HL-60 (cell line): Measurements from ENCODE around the gene PHLDA2.

Experiments used
- DNase-seq, 2 experiments: peaks; one replicate each; pipeline ENCODE4 v3.0.0-alpha.2; 2010 to 2020; ENCODE audit warnings: low read depth in 1 of 2, low spot score in 1 of 2
- H3K27ac ChIP-seq: fragments of 250-450 bp; sonication (Bioruptor Pico); replicated peaks from 2 replicates; pipeline ENCODE4 v1.5.1; 2020; ENCODE audit warnings: mild to moderate bottlenecking, moderate library complexity
- H3K27me3 ChIP-seq: fragments of 250-450 bp; sonication (Bioruptor Pico); 2 replicates; pipeline ENCODE4 v1.5.1; 2021; ENCODE audit warnings: mild to moderate bottlenecking, moderate library complexity; ENCODE audit not compliant: insufficient read depth, poor library complexity, severe bottlenecking
- H3K4me3 ChIP-seq: replicated peaks from 2 replicates; pipeline ENCODE4 v1.5.1; 2011; ENCODE audit warnings: mild to moderate bottlenecking, control low read depth, low read length; ENCODE audit not compliant: insufficient read depth
- GABPA ChIP-seq: IDR thresholded peaks from 2 replicates; pipeline ENCODE4 v1.6.1; 2012; ENCODE audit warnings: low read depth
- POLR2AphosphoS5 ChIP-seq: IDR thresholded peaks from 2 replicates; pipeline ENCODE4 v1.6.1; 2012; ENCODE audit warnings: low read depth
- SPI1 ChIP-seq: IDR thresholded peaks from 2 replicates; pipeline ENCODE4 v1.6.1; 2012; ENCODE audit warnings: low read depth, mild to moderate bottlenecking, borderline replicate concordance
- TF ChIP-seq, protein P1 (sequence below): IDR thresholded peaks from one replicate; pipeline ENCODE4 v1.5.1; 2011; ENCODE audit warnings: low read length, control low read depth, inconsistent platforms; ENCODE audit not compliant: insufficient read depth
- TF ChIP-seq, protein P2 (sequence below): IDR thresholded peaks from 2 replicates; pipeline ENCODE4 v1.6.1; 2012; ENCODE audit warnings: low read depth; ENCODE audit not compliant: insufficient replicate concordance

PHLDA2 gene

GRCh38 chr11:2881981-2882375, 47.2 kb downstream of the PHLDA2 start:
- Histone ChIP-seq H3K27ac (no peak overlapping the region), H3K27me3 (peaks cover 24% of the 10 kb centered on the region), H3K4me3 (no peak overlapping the region)
- no peak for DNase-seq
- TF ChIP-seq SPI1 = no peak

- DNase-seq = no peak
- no peak overlapping the region for H3K4me3 ChIP-seq
- no peak overlapping the region for H3K27ac ChIP-seq
- H3K27me3 ChIP-seq = peaks cover 21% of the 10 kb centered on the region
- no peak for TF ChIP-seq POLR2AphosphoS5
- TF ChIP-seq, protein P1, sequence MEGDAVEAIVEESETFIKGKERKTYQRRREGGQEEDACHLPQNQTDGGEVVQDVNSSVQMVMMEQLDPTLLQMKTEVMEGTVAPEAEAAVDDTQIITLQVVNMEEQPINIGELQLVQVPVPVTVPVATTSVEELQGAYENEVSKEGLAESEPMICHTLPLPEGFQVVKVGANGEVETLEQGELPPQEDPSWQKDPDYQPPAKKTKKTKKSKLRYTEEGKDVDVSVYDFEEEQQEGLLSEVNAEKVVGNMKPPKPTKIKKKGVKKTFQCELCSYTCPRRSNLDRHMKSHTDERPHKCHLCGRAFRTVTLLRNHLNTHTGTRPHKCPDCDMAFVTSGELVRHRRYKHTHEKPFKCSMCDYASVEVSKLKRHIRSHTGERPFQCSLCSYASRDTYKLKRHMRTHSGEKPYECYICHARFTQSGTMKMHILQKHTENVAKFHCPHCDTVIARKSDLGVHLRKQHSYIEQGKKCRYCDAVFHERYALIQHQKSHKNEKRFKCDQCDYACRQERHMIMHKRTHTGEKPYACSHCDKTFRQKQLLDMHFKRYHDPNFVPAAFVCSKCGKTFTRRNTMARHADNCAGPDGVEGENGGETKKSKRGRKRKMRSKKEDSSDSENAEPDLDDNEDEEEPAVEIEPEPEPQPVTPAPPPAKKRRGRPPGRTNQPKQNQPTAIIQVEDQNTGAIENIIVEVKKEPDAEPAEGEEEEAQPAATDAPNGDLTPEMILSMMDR = no peak
- TF ChIP-seq, protein P2, sequence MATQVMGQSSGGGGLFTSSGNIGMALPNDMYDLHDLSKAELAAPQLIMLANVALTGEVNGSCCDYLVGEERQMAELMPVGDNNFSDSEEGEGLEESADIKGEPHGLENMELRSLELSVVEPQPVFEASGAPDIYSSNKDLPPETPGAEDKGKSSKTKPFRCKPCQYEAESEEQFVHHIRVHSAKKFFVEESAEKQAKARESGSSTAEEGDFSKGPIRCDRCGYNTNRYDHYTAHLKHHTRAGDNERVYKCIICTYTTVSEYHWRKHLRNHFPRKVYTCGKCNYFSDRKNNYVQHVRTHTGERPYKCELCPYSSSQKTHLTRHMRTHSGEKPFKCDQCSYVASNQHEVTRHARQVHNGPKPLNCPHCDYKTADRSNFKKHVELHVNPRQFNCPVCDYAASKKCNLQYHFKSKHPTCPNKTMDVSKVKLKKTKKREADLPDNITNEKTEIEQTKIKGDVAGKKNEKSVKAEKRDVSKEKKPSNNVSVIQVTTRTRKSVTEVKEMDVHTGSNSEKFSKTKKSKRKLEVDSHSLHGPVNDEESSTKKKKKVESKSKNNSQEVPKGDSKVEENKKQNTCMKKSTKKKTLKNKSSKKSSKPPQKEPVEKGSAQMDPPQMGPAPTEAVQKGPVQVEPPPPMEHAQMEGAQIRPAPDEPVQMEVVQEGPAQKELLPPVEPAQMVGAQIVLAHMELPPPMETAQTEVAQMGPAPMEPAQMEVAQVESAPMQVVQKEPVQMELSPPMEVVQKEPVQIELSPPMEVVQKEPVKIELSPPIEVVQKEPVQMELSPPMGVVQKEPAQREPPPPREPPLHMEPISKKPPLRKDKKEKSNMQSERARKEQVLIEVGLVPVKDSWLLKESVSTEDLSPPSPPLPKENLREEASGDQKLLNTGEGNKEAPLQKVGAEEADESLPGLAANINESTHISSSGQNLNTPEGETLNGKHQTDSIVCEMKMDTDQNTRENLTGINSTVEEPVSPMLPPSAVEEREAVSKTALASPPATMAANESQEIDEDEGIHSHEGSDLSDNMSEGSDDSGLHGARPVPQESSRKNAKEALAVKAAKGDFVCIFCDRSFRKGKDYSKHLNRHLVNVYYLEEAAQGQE = no peak
- TF ChIP-seq GABPA = no peak
- no peak for TF ChIP-seq SPI1
Observed at GRCh38 chr11:2881076-2881980, 47.9 kb downstream of the PHLDA2 start.

- peaks cover 21% of the 10 kb centered on the region for H3K27me3 ChIP-seq
- no peak for DNase-seq
- TF ChIP-seq SPI1 (no peak), POLR2AphosphoS5 (no peak), GABPA (no peak)
- TF ChIP-seq, protein P1 = no peak
- TF ChIP-seq, protein P2 = no peak
- no peak overlapping the region for H3K4me3 ChIP-seq
- H3K27ac ChIP-seq = no peak overlapping the region
Observed at GRCh38 chr11:2880646-2881045, 48.6 kb downstream of the PHLDA2 start.

- H3K27me3 ChIP-seq = peaks cover 13% of the 10 kb centered on the region
Observed at GRCh38 chr11:2878782-2879181, 50.4 kb downstream of the PHLDA2 start.

More at GRCh38 chr11:2878782-2879181, 50.4 kb downstream of the PHLDA2 start:
- TF ChIP-seq, protein P1 = no peak
- TF ChIP-seq SPI1 (no peak), GABPA (no peak)
- Histone ChIP-seq H3K27ac (no peak overlapping the region), H3K4me3 (no peak overlapping the region)
- DNase-seq = no peak
